GM18499 (cell line): ENCODE results near the gene TMEM62.
"Not testable (repeated sequence)": the region's sequence is repeated elsewhere in the genome, so short reads cannot be mapped to it uniquely, and the experiment has no call there.

Experiments
- ATAC-seq: cut with Tn5 transposase; IDR thresholded peaks from one replicate; pipeline ENCODE4 v1.9.1; 2021; ENCODE audit warnings: moderate number of reproducible peaks; ENCODE audit not compliant: insufficient read depth, unreplicated experiment

TMEM62 gene

GRCh38 chr15:43118829-43119228 is 14.6 kb upstream of the TMEM62 start:
- ATAC-seq, result no peak

- ATAC-seq, result no peak
Measured at GRCh38 chr15:43121863-43122262, 11.5 kb upstream of the TMEM62 start.

GRCh38 chr15:43125100-43125661 is 8.2 kb upstream of the TMEM62 start:
- ATAC-seq, result no peak

GRCh38 chr15:43126356-43126755 is 7.0 kb upstream of the TMEM62 start:
- no peak for ATAC-seq

- no peak for ATAC-seq
Measured at GRCh38 chr15:43127752-43128151, 5.6 kb upstream of the TMEM62 start.

DNA sequence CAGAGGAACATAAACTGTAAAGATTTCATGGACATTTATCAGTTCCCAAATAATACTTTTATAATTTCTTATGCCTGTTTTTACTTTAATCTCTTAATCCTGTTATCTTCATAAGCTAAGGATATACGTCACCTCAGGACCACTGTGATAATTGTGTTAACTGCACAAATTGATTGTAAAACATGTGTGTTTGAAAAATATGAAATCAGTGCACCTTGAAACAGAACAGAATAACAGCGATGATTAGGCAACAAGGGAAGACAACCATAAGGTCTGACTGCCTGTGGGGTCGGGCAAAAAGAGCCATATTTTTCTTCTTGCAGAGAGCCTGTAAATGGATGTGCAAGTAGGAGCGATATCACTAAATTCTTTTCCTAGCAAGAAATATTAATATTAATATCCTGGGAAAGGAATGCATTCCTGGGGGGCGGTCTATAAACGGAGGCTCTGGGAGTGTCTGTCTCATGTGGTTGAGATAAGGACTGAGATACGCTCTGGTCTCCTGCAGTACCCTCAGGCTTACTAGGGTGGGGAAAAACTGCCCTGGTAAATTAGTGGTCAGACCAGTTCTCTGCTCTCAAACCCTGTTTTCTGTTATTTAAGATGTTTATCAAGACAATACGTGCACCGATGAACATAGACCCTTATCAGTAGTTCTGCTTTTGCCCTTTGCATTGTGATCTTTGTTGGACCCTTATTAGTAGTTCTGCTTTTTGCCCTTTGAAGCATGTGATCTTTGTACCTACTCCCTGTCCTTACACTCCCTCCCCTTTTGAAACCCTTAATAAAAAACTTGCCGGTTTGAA is 5.0 kb upstream of the TMEM62 start:
- not testable (repeated sequence) for ATAC-seq

DNA sequence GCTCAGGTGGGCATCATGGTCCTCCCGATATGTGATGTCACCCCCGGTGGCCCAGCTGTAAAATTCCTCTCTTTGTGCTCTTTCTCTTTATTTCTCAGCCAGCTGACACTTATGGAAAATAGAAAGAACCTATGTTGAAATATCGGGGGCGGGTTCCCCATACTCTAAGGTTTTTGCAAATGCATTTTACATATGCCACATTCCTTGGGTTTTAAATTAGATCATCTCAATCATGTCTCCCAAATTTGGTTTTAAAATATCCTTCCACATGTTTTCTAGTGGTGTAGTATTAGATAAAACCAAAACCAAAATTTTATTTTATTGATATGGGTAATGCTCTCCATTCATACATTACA is 4.4 kb upstream of the TMEM62 start:
- no peak for ATAC-seq

GRCh38 chr15:43132830-43133429 is 456 bp upstream of the TMEM62 start:
- no peak for ATAC-seq

DNA sequence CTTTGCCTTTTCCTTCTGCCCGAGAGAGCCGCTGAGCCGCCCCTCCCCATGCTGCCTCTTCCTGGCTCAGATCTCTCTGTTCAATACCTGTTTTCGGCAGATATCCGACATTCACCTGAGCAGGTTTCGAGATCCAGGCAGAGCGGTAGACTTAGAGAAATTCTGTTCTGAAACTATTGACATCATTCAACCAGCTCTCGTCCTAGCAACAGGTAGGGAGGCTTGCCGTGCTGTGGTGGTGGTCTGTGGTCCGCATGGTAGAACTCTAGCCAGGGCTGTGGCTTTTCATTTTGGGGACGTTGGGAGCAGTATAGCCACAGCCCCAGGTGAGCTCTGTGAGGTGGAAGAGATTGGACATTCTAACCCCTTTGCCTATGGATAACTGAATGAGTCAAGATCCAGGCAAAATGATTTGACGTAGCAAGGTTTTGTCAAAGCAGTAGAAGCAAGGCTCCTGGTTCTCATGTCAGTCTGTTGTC is 810 bp downstream of the TMEM62 start:
- no peak for ATAC-seq

DNA sequence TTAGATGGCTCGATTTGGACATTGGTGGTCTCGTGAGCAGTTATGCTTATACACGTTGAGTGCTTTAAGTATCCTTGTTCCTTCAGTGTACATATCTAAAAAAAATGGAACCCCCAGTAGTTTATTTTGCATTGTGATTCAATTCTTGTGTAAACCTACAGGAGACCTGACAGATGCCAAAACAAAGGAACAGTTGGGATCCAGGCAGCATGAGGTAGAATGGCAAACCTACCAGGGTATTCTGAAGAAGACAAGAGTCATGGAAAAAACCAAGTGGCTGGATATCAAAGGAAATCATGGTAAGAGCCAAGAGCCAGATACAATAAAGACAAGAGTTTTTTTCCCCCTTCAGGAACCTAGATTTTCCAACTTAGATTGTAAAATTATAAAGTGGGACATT is 2.0 kb downstream of the TMEM62 start:
- no peak for ATAC-seq

DNA sequence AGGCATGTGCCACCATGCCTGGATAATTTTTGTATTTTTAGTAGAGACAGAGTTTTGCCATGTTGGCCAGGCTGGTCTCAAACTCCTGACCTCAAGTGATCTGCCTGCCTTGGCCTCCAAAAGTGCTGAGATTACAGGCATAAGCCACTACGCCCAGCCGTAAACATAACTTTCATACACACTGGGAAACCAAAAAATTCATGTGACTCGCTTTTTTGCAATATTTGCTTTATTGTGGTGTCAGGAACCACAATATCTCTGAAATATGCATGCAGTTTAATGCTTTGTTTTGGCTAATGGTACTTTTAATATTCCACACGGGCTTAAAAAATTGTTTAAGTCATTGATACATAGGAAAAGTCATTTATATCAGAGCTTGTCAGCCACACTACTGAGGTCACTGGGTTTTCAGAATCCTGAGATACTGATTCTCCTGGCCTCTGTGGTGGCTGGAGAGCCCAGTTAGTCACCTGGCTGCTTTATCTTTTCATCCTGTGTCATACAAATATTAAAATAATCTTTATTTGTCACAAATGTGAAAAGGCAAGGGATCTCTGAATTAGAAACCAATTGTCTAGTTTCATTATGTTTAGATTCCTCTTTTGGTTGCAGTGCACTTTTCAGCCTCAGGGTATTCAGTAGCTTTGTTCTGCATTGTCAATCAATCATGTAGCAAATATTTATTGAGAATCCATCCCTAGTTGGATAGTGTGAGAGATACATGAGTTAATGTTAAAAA is 10.0 kb downstream of the TMEM62 start:
- ATAC-seq, result no peak

DNA sequence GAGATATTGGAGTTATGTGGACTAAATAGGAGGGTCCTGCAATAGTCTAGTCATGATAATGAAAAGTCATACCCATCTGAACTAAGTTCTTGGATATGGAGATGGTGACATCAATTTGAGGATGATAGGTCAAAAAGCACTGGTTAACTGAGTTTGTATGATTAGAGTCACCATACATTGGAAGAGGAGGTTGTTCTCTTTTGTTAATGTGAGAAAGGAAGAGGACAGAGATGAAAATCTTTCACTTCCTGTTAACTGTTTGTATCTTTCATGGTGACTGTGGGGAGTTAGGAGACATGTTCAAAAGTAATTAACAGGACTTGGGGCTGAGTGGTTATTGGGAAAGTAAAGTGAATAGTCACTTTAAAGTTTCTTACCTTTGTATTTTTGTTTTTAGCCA is 11.1 kb downstream of the TMEM62 start:
- no peak for ATAC-seq

GRCh38 chr15:43146184-43146583 is 12.8 kb downstream of the TMEM62 start:
- ATAC-seq, result no peak

DNA sequence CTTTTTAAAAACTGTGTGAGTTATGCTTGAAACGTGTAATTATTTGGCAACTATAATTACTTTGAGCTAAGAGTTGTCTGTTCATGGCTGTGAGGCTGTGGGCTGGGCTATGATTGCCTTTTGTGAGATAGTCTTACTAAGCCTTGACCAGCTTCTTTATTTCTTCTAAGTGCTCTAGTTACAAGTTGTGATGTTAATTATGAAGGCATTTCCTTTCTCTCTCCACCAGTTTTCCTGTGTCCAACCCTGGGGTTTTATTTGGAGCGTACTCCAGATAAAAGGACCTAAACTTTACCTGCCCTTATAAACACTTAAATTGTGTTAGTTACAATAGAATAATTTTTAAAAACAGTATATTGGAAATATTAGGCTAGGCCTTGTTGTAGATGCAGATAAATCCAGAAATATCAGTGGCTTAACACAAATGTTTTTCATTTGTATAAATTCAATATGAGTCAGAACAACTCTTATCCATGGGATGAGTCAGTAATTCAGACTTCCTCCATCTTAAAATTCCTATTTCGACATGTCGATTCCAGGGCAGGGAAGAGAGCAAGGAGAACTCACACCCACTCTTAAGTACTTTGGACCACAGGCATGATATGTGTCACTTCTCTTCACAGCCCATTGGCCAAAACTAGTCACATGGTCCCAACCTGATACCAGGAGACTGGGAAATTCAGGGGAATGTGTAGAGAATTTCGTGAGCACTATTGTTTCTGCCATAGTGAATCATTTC is 17.0 kb downstream of the TMEM62 start:
- no peak for ATAC-seq

- no peak for ATAC-seq
Measured at GRCh38 chr15:43151688-43152087, 18.3 kb downstream of the TMEM62 start.

GRCh38 chr15:43153269-43153668 is 19.9 kb downstream of the TMEM62 start:
- no peak for ATAC-seq

DNA sequence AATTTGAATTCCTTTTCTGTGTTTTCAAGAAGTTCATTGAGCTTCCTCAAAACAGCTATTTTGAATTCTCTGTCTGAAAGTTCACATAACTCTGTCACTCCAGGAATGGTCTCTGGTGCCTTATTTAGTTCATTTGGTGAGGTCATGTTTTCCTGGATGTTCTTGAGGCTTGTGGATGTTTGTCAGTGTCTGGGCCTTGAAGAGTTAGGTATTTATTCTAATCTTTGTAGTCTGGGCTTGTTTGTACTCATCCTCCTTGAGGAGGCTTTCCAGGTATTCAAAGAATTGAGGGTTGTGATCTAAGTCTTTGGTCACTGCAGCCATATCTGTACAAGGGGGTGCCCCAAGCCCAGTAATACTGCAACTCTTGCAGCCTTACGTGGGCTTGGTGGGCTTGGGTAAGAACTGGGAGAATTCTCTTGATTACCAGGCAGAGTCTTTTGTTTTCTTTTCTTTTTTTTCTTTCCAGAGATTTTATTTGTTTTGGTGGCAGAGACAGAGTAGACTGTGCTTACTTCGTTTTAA is 32.5 kb downstream of the TMEM62 start:
- ATAC-seq, result no peak

DNA sequence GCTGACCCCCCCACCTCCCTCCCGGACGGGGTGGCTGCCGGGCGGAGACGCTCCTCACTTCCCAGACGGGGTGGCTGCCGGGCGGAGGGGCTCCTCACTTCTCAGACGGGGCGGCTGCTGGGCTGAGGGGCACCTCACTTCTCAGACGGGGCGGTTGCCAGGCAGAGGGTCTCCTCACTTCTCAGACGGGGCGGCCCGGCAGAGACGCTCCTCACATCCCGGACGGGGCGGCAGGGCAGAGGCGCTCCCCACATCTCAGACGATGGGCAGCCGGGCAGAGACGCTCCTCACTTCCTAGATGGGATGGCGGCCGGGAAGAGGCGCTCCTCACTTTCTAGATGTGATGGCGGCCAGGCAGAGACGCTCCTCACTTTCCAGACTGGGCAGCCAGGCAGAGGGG is 33.9 kb downstream of the TMEM62 start:
- not testable (repeated sequence) for ATAC-seq

- ATAC-seq, result no peak
Measured at GRCh38 chr15:43168192-43169107, 35.1 kb downstream of the TMEM62 start.
